OCI-LY1 (cell line): Measurements from ENCODE around the gene PPP6R1.

Experiments used
- EZH2 ChIP-seq: fragments of 200-600 bp; sonication (generic), shearing (Covaris generic); IDR thresholded peaks from 2 replicates; pipeline ENCODE4 v1.8.0; 2017; ENCODE audit warnings: borderline replicate concordance, mixed run types, mild to moderate bottlenecking, antibody characterized with exemption, low read length, moderate library complexity, mixed read lengths
- TF ChIP-seq, protein P1 (sequence below): fragments of 200-600 bp; sonication (generic), shearing (Covaris generic); IDR thresholded peaks from 2 replicates; pipeline ENCODE4 v1.5.1; 2017; ENCODE audit warnings: mild to moderate bottlenecking, antibody characterized with exemption, low read length, moderate library complexity, mixed read lengths

DNA sequence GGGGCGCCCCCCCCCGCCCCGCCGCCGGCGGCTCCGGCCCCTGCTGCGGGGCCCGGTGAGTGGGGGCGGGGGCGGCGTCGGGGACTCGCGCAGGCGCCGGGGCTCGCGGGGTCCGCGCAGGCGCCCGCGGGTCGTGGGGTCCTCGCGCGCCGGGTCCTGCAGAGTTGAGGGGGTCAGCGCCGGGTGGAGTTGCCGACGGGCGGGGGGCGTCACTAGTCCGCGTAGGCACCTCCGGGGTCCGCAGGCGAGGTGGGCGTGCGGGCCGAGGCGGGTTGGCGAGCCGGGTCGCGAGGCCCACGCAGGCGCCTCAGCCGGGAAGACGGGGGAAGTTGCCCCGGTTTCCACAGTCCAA lies 365 bp downstream of the PPP6R1 start:
- TF ChIP-seq, protein P1, sequence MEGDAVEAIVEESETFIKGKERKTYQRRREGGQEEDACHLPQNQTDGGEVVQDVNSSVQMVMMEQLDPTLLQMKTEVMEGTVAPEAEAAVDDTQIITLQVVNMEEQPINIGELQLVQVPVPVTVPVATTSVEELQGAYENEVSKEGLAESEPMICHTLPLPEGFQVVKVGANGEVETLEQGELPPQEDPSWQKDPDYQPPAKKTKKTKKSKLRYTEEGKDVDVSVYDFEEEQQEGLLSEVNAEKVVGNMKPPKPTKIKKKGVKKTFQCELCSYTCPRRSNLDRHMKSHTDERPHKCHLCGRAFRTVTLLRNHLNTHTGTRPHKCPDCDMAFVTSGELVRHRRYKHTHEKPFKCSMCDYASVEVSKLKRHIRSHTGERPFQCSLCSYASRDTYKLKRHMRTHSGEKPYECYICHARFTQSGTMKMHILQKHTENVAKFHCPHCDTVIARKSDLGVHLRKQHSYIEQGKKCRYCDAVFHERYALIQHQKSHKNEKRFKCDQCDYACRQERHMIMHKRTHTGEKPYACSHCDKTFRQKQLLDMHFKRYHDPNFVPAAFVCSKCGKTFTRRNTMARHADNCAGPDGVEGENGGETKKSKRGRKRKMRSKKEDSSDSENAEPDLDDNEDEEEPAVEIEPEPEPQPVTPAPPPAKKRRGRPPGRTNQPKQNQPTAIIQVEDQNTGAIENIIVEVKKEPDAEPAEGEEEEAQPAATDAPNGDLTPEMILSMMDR, result no peak
- no peak for TF ChIP-seq EZH2
